Mucosa of rectum (tissue), 2 donors: Measurements from ENCODE around the gene PHF23.
A peak's percentile ranks its signal among the peaks of the same experiment; 100 is the strongest.

Source experiments
- H3K27ac ChIP-seq, 2 donors: one replicate each; pipeline ENCODE4 v1.7.0; 2013; ENCODE audit warnings: inconsistent platforms in 2 of 2, low read depth in 2 of 2, low read length in 2 of 2
- H3K27me3 ChIP-seq, 2 donors: one replicate each; pipeline ENCODE4 v1.7.0; 2013; ENCODE audit warnings: low read length in 2 of 2; ENCODE audit not compliant: control insufficient read depth in 2 of 2, insufficient read depth in 2 of 2
- H3K36me3 ChIP-seq, 2 donors: one replicate each; pipeline ENCODE4 v1.7.0; 2013; ENCODE audit warnings: low read length in 2 of 2; ENCODE audit not compliant: control insufficient read depth in 2 of 2, insufficient read depth in 2 of 2
- H3K4me1 ChIP-seq, 2 donors: one replicate each; pipeline ENCODE4 v1.7.0; 2013; ENCODE audit warnings: low read length in 2 of 2, mild to moderate bottlenecking in 1 of 2; ENCODE audit not compliant: control insufficient read depth in 2 of 2, insufficient read depth in 2 of 2
- H3K4me3 ChIP-seq, 2 donors: one replicate each; pipeline ENCODE4 v1.7.0; 2013; ENCODE audit warnings: low read length in 2 of 2
- H3K9ac ChIP-seq, 2 donors: one replicate each; pipeline ENCODE4 v1.7.0; 2013; ENCODE audit warnings: low read length in 2 of 2, low read depth in 1 of 2, mild to moderate bottlenecking in 1 of 2
- H3K9me3 ChIP-seq, 2 donors: one replicate each; pipeline ENCODE4 v1.7.0; 2013; ENCODE audit warnings: low read length in 2 of 2; ENCODE audit not compliant: control insufficient read depth in 2 of 2
- donor health status: healthy.
- donor health status: Normal muscosa, but diverticular disease.

PHF23 gene

DNA sequence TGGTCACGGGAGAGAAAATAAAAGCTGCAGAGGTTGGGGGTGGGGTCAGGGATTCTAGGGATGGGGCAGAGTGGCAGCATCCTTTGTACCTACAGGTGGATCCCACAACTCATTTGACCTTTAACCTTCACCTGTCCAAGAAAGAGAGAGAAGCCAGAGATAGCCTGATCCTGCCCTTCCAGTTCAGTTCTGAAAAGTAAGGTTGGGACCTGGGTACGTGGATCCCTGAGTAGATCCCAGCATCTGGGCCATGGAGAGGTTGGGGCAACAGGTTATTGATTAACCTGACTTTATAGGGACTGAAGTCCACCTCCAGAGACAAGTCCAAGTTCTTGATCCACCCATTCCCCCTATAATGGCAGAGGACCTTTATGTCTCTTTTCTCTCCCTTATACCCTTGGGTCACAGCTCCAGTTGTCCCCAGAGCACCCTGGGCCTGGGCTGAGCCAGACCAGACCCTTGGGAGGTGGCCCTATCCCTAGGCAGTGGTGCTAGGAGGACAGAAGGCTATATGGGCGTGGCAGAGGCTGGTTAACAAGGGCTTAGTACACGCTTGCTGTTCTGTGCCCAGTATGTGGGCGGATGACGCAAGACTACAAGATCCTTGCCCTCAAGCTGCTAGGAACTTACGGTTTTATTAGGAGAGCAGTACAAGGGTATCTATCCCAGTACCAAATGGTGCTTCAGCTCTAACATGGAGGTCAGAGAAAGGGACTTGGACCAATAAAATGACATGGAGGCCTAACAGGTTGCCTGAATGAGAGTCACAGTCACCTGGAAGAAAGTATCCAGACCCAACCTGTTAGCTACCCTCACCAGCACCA lies 19.7 kb upstream of the PHF23 start:
- peaks cover 30 to 31% of the 10 kb centered on the region in 2 donors for H3K4me1 ChIP-seq
- peak overlapping the region; percentile 71 to 100 for H3K9ac ChIP-seq
- peak overlapping the region; percentile 38 to 87 for H3K4me3 ChIP-seq
- H3K9me3 ChIP-seq, result no peaks in the 10 kb centered on the region
- peak overlapping the region; percentile 97 to 100 for H3K27ac ChIP-seq
- H3K36me3 ChIP-seq, result peaks cover 27 to 29% of the 10 kb centered on the region in 2 donors
- peaks cover 6 to 8% of the 10 kb centered on the region in 2 donors for H3K27me3 ChIP-seq

DNA sequence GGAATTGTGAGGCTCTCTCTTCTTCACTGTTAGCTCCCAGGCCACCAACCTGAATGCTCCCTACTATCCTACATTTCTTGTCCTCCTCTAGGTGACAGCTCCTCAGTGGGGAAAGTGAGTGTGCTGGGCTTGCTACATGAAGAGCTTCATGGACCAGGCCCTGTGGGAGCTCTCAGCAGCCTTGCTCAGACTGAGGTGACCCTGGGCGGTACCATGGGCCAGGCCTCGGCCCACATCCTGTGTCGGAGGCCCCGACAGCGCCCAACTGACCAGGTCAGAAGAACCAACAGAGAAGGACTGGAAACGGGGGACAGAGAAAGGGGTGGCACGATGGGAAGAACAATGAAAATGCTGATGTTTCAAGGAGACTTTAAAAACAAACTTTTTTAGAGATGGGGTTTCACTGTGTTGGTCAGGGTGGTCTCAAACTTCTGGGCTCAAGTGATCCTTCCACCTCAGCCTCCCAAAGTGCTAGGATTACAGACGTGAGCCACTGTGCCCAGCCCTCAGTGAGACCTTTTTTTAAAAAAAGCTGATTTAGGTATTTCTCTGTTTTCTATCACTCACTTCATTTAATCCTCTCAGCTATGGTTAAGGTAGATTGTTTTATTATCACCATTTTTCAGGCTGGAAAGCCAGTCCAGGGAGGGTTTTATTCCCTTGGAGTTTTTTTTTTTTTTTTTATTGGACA lies 17.7 kb upstream of the PHF23 start:
- peaks cover 0 to 2% of the 10 kb centered on the region in 2 donors for H3K27me3 ChIP-seq
- H3K4me1 ChIP-seq, result peaks cover 27 to 34% of the 10 kb centered on the region in 2 donors
- no peak overlapping the region for H3K4me3 ChIP-seq
- peak overlapping the region in 1 of 2 donors; percentile 53 for H3K9ac ChIP-seq
- no peaks in the 10 kb centered on the region for H3K9me3 ChIP-seq
- peak overlapping the region; percentile 97 to 100 for H3K27ac ChIP-seq
- H3K36me3 ChIP-seq, result peaks cover 27 to 31% of the 10 kb centered on the region in 2 donors

DNA sequence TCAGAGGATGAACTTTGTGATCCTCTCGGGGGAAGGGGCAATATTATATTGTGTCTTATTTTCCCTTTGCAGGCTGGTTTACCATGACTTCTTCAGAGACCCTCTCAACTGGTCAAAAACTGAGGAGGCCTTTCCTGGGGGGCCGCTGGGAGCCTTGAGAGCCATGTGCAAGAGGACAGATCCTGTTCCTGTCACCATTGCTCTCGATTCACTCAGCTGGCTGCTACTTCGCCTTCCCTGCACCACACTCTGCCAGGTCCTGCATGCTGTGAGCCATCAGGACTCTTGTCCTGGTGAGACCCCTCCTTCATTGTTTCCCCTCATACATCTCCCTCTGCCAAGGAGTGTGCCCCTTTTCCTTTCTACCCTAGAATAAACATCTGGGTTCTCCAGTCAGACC lies 15.3 kb upstream of the PHF23 start:
- no peaks in the 10 kb centered on the region for H3K27me3 ChIP-seq
- no peak overlapping the region for H3K9ac ChIP-seq
- peaks cover 34 to 38% of the 10 kb centered on the region in 2 donors for H3K4me1 ChIP-seq
- no peaks in the 10 kb centered on the region for H3K9me3 ChIP-seq
- H3K36me3 ChIP-seq, result peaks cover 22 to 23% of the 10 kb centered on the region in 2 donors
- no peak overlapping the region for H3K4me3 ChIP-seq
- H3K27ac ChIP-seq, result no peak overlapping the region

DNA sequence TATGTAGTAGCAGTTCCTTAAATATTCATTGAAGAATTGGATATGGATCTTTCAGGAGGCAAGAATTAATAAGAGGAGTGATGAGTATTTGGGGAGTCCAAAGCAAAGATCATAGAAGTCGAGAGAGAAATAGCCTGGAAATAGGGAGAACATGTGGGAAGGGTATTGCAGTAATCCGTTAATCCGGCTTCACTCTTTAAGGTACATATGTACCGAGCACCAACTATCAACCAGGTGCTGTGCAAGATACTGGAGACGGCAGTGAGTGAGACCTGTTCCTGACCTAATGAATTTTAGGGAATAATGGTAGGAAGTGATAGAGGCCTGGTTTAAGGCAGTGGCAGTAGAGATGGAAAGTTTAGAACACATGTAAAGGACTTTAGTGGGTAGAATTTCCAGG lies 13.8 kb upstream of the PHF23 start:
- peak overlapping the region; percentile 100 for H3K27ac ChIP-seq
- peaks cover 24 to 36% of the 10 kb centered on the region in 2 donors for H3K4me1 ChIP-seq
- H3K4me3 ChIP-seq, result peak overlapping the region; percentile 71 to 92
- no peaks in the 10 kb centered on the region for H3K9me3 ChIP-seq
- no peaks in the 10 kb centered on the region for H3K27me3 ChIP-seq
- H3K9ac ChIP-seq, result peak overlapping the region; percentile 87 to 97
- peaks cover 17 to 25% of the 10 kb centered on the region in 2 donors for H3K36me3 ChIP-seq

DNA sequence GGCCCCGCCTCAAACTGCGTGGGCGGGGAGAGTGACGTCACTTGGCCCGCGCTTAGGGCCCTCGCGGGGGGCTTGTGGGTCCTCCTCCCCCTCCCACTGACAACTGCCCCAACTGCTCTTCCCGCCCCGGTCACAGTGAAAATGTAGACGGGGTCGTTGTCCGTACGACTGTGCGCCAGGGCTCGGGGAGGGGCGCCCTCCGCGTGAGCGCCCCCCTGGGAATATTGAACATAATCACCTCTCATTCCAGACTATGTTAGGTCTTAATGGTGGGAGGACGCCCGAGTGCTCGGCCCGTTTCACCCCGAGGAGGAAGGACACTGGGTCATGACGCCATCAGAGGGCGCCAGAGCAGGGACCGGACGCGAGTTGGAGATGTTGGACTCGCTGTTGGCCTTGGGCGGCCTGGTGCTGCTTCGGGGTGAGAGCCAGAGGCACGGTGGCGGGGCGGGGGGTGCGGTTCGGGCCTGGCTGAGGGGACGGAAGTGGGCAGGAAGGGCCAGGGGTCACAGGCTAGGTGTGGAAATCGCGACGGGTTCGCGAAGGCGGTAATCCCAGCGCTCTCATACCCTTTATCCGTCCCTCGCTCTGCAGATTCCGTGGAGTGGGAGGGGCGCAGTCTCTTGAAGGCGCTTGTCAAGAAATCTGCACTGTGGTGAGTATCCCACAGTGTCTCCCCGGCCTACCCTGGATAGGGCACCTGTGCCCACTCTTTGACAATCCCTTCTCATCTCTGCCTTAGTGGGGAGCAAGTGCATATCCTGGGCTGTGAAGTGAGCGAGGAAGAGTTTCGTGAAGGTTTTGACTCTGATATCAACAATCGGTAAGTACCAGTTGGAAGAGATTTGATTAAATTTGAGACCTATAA lies 13.2 kb upstream of the PHF23 start, which contains the start of gene ELP5:
TSS of gene ELP5 (plus strand) at position 40 of the 868 bp plus-strand sequence. CDS start at position 376, 336 bp downstream.
- H3K4me3 ChIP-seq, result peak within 1 kb of the TSS; percentile 71 to 92
- H3K27me3 ChIP-seq, result no peaks in the 10 kb centered on the region
- H3K9me3 ChIP-seq, result no peaks in the 10 kb centered on the region
- H3K9ac ChIP-seq, result peak within 1 kb of the TSS; percentile 87 to 97
- peaks cover 24 to 29% of the 10 kb centered on the region in 2 donors for H3K4me1 ChIP-seq
- peak within 1 kb of the TSS; percentile 100 for H3K27ac ChIP-seq
- H3K36me3 ChIP-seq, result peaks cover 17 to 25% of the 10 kb centered on the region in 2 donors

DNA sequence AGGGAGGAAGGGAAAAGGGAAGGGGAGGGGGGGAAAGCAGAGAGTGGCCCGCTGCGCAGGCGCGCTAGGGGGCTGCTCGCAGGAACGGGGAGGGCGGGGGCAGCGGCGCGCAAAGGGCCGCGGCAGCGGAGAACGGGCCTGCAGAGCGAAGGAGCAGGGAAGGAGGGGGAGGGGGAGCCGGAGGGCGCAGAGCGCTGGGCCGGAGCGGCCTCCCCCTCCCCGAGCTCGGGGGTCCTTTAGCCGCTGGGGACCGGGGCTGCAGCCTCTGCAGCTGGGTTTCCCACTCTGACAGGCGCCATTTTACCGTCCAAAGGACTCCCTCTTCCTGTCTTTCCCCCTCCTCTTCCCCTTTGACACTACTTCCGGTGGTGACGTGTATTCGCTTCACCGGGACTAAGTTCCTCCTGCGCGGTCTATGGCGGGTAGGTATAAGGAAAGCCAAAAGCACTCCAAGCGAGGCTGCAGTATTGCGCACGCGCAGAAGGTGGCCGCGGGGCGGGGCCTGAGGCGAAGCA lies 12.5 kb upstream of the PHF23 start, which contains the start of gene CTDNEP1:
TSS of gene CTDNEP1 (minus strand) at position 74 of the 515 bp plus-strand sequence. CDS start 438 bp downstream, outside the sequence.
- Histone ChIP-seq H3K9ac (peak within 1 kb of the TSS; percentile 87 to 97), H3K27me3 (no peaks in the 10 kb centered on the region), H3K4me1 (peaks cover 24 to 29% of the 10 kb centered on the region in 2 donors), H3K36me3 (peaks cover 18 to 27% of the 10 kb centered on the region in 2 donors), H3K9me3 (no peaks in the 10 kb centered on the region), H3K4me3 (peak within 1 kb of the TSS; percentile 71 to 92), H3K27ac (peak within 1 kb of the TSS; percentile 100)

DNA sequence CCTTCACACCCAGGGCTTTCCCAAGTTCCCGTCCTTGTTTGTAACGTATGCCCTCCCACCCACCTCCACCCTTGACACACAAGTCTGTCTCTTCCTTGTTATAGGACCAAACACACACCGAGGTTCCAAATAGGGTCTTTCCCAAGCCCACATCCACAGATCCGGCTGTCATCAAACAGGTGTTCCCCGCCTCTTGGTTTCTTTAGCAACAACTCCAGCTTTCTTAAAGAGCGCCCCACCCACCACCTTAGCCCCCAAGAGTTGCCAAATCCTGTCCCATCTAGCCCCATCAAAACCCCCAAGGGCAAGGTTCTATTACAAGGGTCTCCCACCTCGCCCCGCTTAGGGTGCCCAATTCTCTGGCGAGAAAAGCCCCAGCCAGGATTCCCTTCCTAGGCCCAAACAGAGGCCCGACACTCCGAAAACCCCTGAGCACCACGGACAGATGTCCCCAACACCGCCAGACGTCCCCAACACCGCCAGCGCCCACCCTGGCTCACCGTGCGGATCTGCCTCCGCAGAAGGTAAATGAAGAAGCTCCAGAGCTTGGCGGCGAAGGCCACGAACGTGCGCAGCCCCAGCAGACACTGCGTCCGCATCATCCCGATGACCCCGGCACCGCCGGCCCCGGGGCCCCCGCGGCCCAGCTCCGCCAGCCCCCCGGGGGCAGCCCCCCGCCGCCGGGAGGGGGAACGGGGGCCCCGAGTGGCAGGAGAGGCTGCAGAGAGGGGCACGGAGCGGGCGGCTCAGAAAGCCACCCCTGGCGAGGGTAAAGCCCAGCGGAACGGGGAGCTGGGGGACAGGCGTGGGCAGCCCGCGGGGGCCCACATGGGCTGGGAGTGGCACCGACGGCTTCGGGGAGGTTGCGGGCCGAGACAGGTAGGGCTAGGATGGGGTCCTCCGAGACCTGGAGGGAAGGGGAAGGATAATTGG lies 11.7 kb upstream of the PHF23 start:
- H3K36me3 ChIP-seq, result peaks cover 20 to 28% of the 10 kb centered on the region in 2 donors
- peak overlapping the region; percentile 71 to 92 for H3K4me3 ChIP-seq
- peak overlapping the region; percentile 100 for H3K27ac ChIP-seq
- peaks cover 24 to 29% of the 10 kb centered on the region in 2 donors for H3K4me1 ChIP-seq
- peak overlapping the region; percentile 87 for H3K9ac ChIP-seq
- H3K9me3 ChIP-seq, result no peaks in the 10 kb centered on the region
- H3K27me3 ChIP-seq, result no peaks in the 10 kb centered on the region

DNA sequence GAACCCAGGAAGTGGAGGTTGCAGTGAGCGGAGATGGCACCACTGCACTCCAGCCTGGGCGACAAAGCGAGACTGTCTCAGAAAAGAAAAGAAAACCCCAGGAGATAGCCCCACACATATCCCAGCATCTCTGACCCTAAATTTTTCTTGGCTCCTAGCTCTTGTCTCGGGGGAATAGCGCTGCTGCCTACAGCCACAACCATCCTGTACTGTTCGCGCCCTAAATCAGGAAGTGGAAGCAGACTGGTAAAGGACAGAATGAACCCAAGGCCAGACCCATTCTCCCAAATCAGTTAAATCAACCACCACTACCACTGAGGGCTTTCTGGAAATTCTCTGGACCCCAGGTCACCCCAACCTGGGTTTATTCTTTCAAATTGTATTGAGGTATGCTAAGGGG lies 10.6 kb upstream of the PHF23 start:
- no peaks in the 10 kb centered on the region for H3K9me3 ChIP-seq
- H3K4me3 ChIP-seq, result peak overlapping the region; percentile 71 to 92
- no peaks in the 10 kb centered on the region for H3K27me3 ChIP-seq
- peak overlapping the region in 1 of 2 donors; percentile 100 for H3K27ac ChIP-seq
- peaks cover 24 to 29% of the 10 kb centered on the region in 2 donors for H3K4me1 ChIP-seq
- peaks cover 22 to 26% of the 10 kb centered on the region in 2 donors for H3K36me3 ChIP-seq
- H3K9ac ChIP-seq, result peak overlapping the region in 1 of 2 donors; percentile 87
